Right lobe of liver (tissue), 6 donors: Measurements from ENCODE around the gene NCOA3. TPM values are rescaled to one million over a fixed set of nuclear protein-coding genes. Genes with fewer than 3 reads are reported as not detected.

ENCODE experiments used
- ATAC-seq, 4 donors: fragments of 200-7000 bp; cut with Tn5 transposase; one replicate each; pipeline ENCODE4 v1.9.1; 2020; ENCODE audit warnings: mild to moderate bottlenecking in 4 of 4, moderate library complexity in 4 of 4
- DNase-seq, 3 donors: peaks; one replicate each; pipeline ENCODE4 v3.0.0-alpha.2; 2020
- H3K27ac ChIP-seq, 3 donors: fragments of 200-600 bp; one replicate each; pipeline ENCODE4 v1.8.0; 2022
- H3K27me3 ChIP-seq, 2 donors: fragments of 200-600 bp; one replicate each; pipeline ENCODE4 v1.8.0; 2022
- H3K36me3 ChIP-seq, 4 donors: fragments of 200-600 bp; sonication (generic) in 1 of 4; one replicate each; pipeline versions ENCODE4 v1.5.1 to v1.8.0; 2017 to 2022; ENCODE audit warnings: control low read depth in 1 of 4
- H3K4me1 ChIP-seq, 4 donors: fragments of 200-600 bp; sonication (generic) in 1 of 4; one replicate each; pipeline versions ENCODE4 v1.5.1 to v1.8.0; 2017 to 2022; ENCODE audit warnings: control low read depth in 1 of 4
- H3K4me3 ChIP-seq, 3 donors: fragments of 200-600 bp; one replicate each; pipeline ENCODE4 v1.8.0; 2022
- H3K9me3 ChIP-seq, 4 donors: fragments of 200-600 bp; sonication (generic) in 1 of 4; one replicate each; pipeline versions ENCODE4 v1.5.1 to v1.8.0; 2017 to 2022; ENCODE audit warnings: control low read depth in 1 of 4
- CTCF ChIP-seq, 4 donors: fragments of 200-600 bp in 3 of 4; fragments of 450-650 bp in 1 of 4; IDR thresholded peaks; one replicate each; pipeline versions ENCODE4 v1.5.1 to v1.8.0; 2016 to 2022; ENCODE audit warnings: antibody characterized with exemption in 4 of 4, mild to moderate bottlenecking in 2 of 4
- POLR2A ChIP-seq: fragments of 450-650 bp; IDR thresholded peaks from one replicate; pipeline ENCODE4 v1.6.1; 2017; ENCODE audit warnings: antibody characterized with exemption, mild to moderate bottlenecking
- WGBS: methylation state at CpG from one replicate; pipeline ENCODE4 v1.1.6; 2018; ENCODE audit warnings: low coverage, low lambda C conversion rate; ENCODE audit not compliant: insufficient coverage; ENCODE audit errors: missing lambda C conversion rate; 5-methylcytosine and 5-hydroxymethylcytosine counted together
- intact Hi-C, 2 donors: fragments of 100-400 bp; cut with DNase I; formaldehyde crosslinking; loops; one replicate each; pipeline versions ENCODE4 v1.11.2 to v1.14.1; 2022
- total RNA-seq, 6 experiments: library from RNA; depleted of rRNA in 2 of 6; stranded (reverse); fragments of >200 nt in 2 of 6; fragmentation: NEBNext Ultra II Directional in 3 of 6; extraction: Animal tissue kit (Norgen Biotek cat#: 25700) in 3 of 6; gene quantifications; one replicate each; pipeline versions ENCODE4 v1.1.0 to v1.2.4, GENCODE V29; 2016 to 2023
- donor health status: DM: no; HTN: yes; CAD: no.
- donor health status: DM: no; HTN: no; CAD: no.
- donor health status: DM: no; HTN: no; CAD: no.
- donor health status: DM: no; HTN: yes; CAD: no.
- donor health status: DM: no; HTN: yes; CAD: no.

NCOA3 gene
- total RNA-seq, 6 experiments from 2014 or later, result 11.2 to 15.1 (median 13.8) TPM

- H3K4me1 ChIP-seq, result no peaks in the 10 kb centered on the region
- H3K4me3 ChIP-seq, result no peak overlapping the region
- TF ChIP-seq CTCF (IDR thresholded peaks at IDR 0.05) (no peak), POLR2A (no peak)
- intact Hi-C loops, result no loop called here
- 71% methylated on average over 4 of the region's 4 CpGs for WGBS
- no peaks in the 10 kb centered on the region for H3K9me3 ChIP-seq
- no peaks in the 10 kb centered on the region for H3K27me3 ChIP-seq
- peaks cover 0 to 51% (median 13%) of the 10 kb centered on the region in 4 donors for H3K36me3 ChIP-seq
- no peak overlapping the region for H3K27ac ChIP-seq
- no peak for DNase-seq
- ATAC-seq, result no peak
Measured at GRCh38 chr20:47638851-47639250, 137.2 kb downstream of the NCOA3 start.

- Histone ChIP-seq H3K4me1 (no peaks in the 10 kb centered on the region), H3K9me3 (no peaks in the 10 kb centered on the region), H3K4me3 (no peak overlapping the region), H3K27ac (no peak overlapping the region), H3K27me3 (no peaks in the 10 kb centered on the region), H3K36me3 (peaks cover 0 to 54% (median 8%) of the 10 kb centered on the region in 4 donors)
- TF ChIP-seq POLR2A (no peak), CTCF (IDR thresholded peaks at IDR 0.05) (no peak)
- intact Hi-C loops, result no loop called here
- ATAC-seq (no peak), DNase-seq (no peak)
- 94% methylated on average over 4 of the region's 4 CpGs for WGBS
Measured at GRCh38 chr20:47642118-47642517, 140.4 kb downstream of the NCOA3 start.

- no peak for DNase-seq
- H3K4me3 ChIP-seq, result no peak overlapping the region
- H3K36me3 ChIP-seq, result peaks cover 0 to 58% (median 5%) of the 10 kb centered on the region in 4 donors
- no peak overlapping the region for H3K27ac ChIP-seq
- intact Hi-C loops, result no loop called here
- no peaks in the 10 kb centered on the region for H3K9me3 ChIP-seq
- no peaks in the 10 kb centered on the region for H3K4me1 ChIP-seq
- no peak for TF ChIP-seq POLR2A
- 58% methylated on average over 4 of the region's 4 CpGs for WGBS
- peak in 3 of 4 donors; percentile 44 to 76 (median 60) for ATAC-seq
- H3K27me3 ChIP-seq, result no peaks in the 10 kb centered on the region
Measured at GRCh38 chr20:47642624-47643023, 140.9 kb downstream of the NCOA3 start.

- no peak overlapping the region for H3K4me3 ChIP-seq
- no peak for DNase-seq
- peaks cover 0 to 47% (median 6%) of the 10 kb centered on the region in 4 donors for H3K36me3 ChIP-seq
- H3K9me3 ChIP-seq, result no peaks in the 10 kb centered on the region
- ATAC-seq, result no peak
- intact Hi-C loops, result no loop called here
- no peak for TF ChIP-seq POLR2A
- TF ChIP-seq CTCF (IDR thresholded peaks at IDR 0.05), result no peak
- H3K27me3 ChIP-seq, result no peaks in the 10 kb centered on the region
- no peaks in the 10 kb centered on the region for H3K4me1 ChIP-seq
- no peak overlapping the region for H3K27ac ChIP-seq
- 90% methylated on average over 1 of the region's 2 CpGs for WGBS
Measured at GRCh38 chr20:47645632-47646031, 143.9 kb downstream of the NCOA3 start.

GRCh38 chr20:47647994-47648393 lies 146.3 kb downstream of the NCOA3 start:
- DNase-seq, result no peak
- H3K9me3 ChIP-seq, result no peaks in the 10 kb centered on the region
- 76% methylated on average over 6 of the region's 7 CpGs for WGBS

More at GRCh38 chr20:47647994-47648393, 146.3 kb downstream of the NCOA3 start:
- Histone ChIP-seq H3K27me3 (no peaks in the 10 kb centered on the region), H3K27ac (no peak overlapping the region), H3K4me3 (no peak overlapping the region), H3K36me3 (peaks cover 0 to 69% (median 18%) of the 10 kb centered on the region in 4 donors), H3K4me1 (no peaks in the 10 kb centered on the region)
- intact Hi-C loops, result no loop called here
- no peak for ATAC-seq
- TF ChIP-seq CTCF (IDR thresholded peaks at IDR 0.05) (no peak), POLR2A (no peak)
